Measurements from ENCODE around the gene ZNF497. TPM values are rescaled to one million over a fixed set of nuclear protein-coding genes. Genes with fewer than 3 reads are reported as not detected.
"Not testable (repeated sequence)": the region's sequence is repeated elsewhere in the genome, so short reads cannot be mapped to it uniquely, and the experiment has no call there.

Gene ZNF497
- total and polyA plus RNA-seq, 12 donors = 0.14 to 0.73 (median 0.30) TPM; not detected in 1

GRCh38 chr19:58380662-58381459 is 18.3 kb upstream of the ZNF497 start, which contains the start of gene ZNF837:
Gene ZNF837, minus strand, starts transcription at chr19:58381030. Its CDS starts 11,698 bp downstream, at chr19:58369332.
- ATAC-seq (peak; percentile 94 to 97 (median 95)), DNase-seq (peak; percentile 97 to 100)
- H3K27ac ChIP-seq = peak within 1 kb of the TSS; percentile 74 to 98 (median 95)
- 0 to 1% methylated on average over 83 of the region's 83 CpGs for WGBS, 2 donors
- intact Hi-C loops (cut with DNase I) = loop anchor here in 1 of 10 donors (2.0 kb wide), 1 partner anchor 18 kb away; the partner anchor contains the start of gene ZNF497
- H3K27me3 ChIP-seq = no peaks in the 10 kb centered on the region
- H3K36me3 ChIP-seq = no peaks in the 10 kb centered on the region
- H3K4me1 ChIP-seq = peaks cover 14 to 39% (median 25%) of the 10 kb centered on the region in 9 donors
- peak within 1 kb of the TSS; percentile 53 to 96 (median 79) for H3K4me3 ChIP-seq
- no peaks in the 10 kb centered on the region for H3K9me3 ChIP-seq
- TF ChIP-seq CTCF (IDR thresholded peaks at IDR 0.05) = peak in 2 of 9 donors; percentile 12 to 16

GRCh38 chr19:58380037-58380661 is 17.6 kb upstream of the ZNF497 start:
- Histone ChIP-seq H3K27me3 (no peaks in the 10 kb centered on the region), H3K27ac (peak overlapping the region; percentile 74 to 98 (median 95)), H3K4me3 (peak overlapping the region; percentile 53 to 96 (median 79)), H3K4me1 (peaks cover 11 to 31% (median 20%) of the 10 kb centered on the region in 9 donors), H3K9me3 (no peaks in the 10 kb centered on the region), H3K36me3 (no peaks in the 10 kb centered on the region)
- 6 to 7% methylated on average over 24 of the region's 24 CpGs for WGBS, 2 donors
- intact Hi-C loops (cut with DNase I) = loop anchor here in 1 of 10 donors (2.0 kb wide), 1 partner anchor 17 kb away; the partner anchor contains the start of gene ZNF497
- DNase-seq (no peak), ATAC-seq (peak in 3 of 8 donors; percentile 0 to 2 (median 0))
- TF ChIP-seq CTCF (IDR thresholded peaks at IDR 0.05) = no peak

GRCh38 chr19:58379246-58379645 is 16.7 kb upstream of the ZNF497 start:
- H3K4me1 ChIP-seq = peaks cover 11 to 28% (median 20%) of the 10 kb centered on the region in 9 donors
- WGBS, 2 donors = 92 to 93% methylated on average over 6 of the region's 6 CpGs
- no peak for DNase-seq
- no peaks in the 10 kb centered on the region for H3K9me3 ChIP-seq
- no peaks in the 10 kb centered on the region for H3K36me3 ChIP-seq
- no peak for TF ChIP-seq CTCF (IDR thresholded peaks at IDR 0.05)
- peak overlapping the region in 1 of 10 donors; percentile 81 for H3K4me3 ChIP-seq
- H3K27me3 ChIP-seq = no peaks in the 10 kb centered on the region
- H3K27ac ChIP-seq = peak overlapping the region in 1 of 10 donors; percentile 87
- no peak for ATAC-seq
- intact Hi-C loops (cut with DNase I) = no loop called here

- H3K36me3 ChIP-seq; DNase-seq; H3K27ac ChIP-seq; intact Hi-C loops (cut with DNase I); ATAC-seq; H3K9me3 ChIP-seq; H3K27me3 ChIP-seq; H3K4me3 ChIP-seq: not testable (repeated sequence)
- whole genome bisulfite sequencing, 2 donors = 88% methylated on average over 6 to 7 of the region's 7 CpGs
- H3K4me1 ChIP-seq = peaks cover 9 to 32% (median 18%) of the 10 kb centered on the region in 9 donors
Observed at GRCh38 chr19:58376724-58377123, 14.2 kb upstream of the ZNF497 start.

All from heart right ventricle (tissue), 16 donors.